Stimulated activated CD4-positive, alpha-beta T cell treated with anti-CD3 and anti-CD28 coated beads, Interleukin-1b, Interleukin-23, amount 100 ng/mL, for 4 hours (primary cell): Measurements from ENCODE around the gene HLA-DMB.

Source experiments
- DNase-seq, 2 donors: peaks; one replicate each; pipeline ENCODE4 v3.0.0-alpha.2; 2020; ENCODE audit warnings: low read depth in 2 of 2

Gene HLA-DMB

DNA sequence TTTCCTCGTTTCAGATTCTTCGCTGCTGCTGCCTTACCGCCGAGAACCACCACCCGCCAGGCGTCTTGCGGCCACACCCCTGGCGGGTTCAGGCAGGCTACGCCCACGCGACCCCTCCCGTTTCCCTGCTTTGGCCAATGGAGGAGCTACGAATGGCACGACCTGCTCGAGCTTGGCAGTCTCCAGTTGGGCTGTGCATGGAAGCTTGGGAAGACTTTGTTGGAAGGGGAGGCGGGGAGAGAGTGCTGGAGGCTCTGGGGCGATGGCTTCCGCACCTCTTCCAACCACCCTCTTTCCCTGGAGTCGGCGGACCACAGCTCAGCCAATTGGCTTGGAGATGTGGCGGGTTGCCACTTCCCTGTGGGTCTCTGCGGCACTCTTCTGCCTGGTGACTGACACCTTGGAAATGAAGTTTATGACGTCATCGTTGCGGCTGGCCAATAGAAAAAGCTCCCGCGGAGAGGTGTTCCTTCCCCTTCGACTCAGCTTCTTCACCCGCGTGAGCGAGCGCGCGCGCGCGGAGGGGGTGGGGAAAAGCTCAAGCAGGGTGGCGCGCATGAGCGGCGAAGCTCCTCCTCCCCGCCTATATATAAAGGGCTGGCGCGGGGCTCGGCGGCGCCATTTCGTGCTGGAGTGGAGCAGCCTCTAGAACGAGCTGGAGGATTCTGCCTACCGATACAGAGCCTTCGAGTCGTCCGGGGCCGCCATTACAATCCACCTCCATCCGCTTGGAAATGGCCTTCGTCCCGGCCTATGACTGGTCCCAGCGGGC, 30.9 kb upstream of the HLA-DMB start:
- DNase-seq = peak; percentile 98 to 100

DNA sequence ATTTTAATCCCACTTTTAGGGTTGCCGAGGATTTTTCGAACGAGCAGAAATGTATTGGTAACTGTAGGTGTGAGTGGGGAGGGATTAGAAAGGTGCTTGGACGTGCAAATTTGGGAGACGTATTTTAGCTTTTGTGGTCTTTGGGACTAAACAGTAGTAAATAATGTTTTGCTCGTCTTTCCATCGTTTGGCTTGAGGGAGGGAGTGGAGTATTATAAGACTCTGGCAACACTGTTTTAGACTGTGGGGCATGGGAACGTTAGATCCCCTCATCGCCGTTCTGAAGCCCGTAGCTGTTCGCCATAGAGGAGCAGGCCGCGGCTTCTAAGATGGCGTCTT, 30.4 kb upstream of the HLA-DMB start:
- no peak for DNase-seq

DNA sequence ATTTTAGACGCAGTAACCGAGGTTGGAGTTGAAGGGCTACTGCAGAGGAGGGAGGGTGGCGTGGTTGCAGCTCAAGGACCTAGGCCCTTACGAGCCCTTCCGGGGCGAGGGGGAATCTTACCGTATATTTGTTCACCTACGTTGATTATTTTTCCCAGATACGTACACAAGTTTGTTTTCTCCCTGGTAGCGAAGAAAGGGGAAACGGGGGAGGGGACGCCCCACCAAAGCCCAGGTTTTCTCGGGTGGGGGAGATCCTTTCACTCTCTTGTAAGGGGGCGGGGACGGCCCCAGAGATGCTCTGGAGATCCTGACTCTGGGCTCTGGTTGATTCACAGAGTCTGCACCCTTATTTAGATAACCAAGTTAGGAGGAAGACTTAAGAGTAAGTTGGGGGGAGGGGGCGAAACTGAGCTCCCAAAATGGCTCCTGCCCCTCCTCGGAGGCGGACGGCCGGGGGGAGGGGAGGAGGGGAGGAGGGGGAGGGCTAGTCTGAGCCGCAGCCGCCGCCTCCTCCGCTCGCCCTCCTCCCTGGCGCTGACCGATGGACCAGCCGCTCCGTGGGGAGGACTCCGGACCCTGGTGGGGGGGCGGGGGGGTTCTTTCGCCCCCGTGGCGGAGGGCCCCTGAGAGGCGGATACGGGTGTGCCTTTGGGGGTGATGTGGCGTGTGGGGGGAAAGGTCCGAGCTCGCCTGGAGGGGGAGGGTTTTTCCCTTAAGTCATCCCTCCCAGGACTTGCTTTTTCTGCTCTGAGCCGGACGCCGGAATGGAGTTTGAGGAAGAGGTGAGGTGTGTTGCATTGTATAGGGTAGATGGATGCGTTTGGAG, 29.8 kb upstream of the HLA-DMB start:
- peak; percentile 70 to 75 for DNase-seq

DNA sequence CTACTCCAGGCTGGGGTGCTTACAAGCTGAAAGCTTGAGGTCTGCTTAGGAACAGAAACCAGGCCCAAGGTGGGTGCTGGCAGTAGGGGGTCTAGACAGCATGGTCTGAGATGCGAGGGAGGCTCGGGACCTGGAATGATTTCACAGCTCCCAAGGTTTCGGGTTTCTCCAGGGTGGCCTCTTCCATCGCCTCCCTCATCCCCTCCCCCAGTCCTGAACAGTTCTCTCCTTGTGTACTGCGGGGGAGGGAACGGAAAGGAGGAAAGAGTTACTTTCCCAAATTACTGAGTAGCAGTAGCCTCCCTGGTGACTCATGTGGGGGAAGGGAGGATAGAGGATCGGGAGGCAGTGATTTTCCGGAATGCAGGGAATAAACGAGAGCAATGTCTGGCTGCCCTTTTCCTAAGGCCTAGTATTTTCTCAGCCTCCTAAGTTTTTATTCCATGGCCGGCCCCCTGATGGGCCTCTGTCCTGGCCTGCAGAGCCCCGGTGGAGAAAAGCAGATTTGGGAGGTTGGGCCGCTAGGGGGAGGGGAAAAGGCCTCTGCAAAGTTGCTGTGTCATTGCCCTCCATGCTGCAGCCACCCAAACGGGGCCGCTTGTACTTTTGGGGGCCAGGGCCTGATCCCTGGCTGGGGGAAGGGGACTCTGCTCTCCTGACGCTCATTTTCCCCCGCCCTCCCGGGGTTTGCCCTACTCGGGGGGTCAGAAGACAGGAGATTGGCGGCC, 29.0 kb upstream of the HLA-DMB start:
- peak; percentile 45 to 59 for DNase-seq

DNA sequence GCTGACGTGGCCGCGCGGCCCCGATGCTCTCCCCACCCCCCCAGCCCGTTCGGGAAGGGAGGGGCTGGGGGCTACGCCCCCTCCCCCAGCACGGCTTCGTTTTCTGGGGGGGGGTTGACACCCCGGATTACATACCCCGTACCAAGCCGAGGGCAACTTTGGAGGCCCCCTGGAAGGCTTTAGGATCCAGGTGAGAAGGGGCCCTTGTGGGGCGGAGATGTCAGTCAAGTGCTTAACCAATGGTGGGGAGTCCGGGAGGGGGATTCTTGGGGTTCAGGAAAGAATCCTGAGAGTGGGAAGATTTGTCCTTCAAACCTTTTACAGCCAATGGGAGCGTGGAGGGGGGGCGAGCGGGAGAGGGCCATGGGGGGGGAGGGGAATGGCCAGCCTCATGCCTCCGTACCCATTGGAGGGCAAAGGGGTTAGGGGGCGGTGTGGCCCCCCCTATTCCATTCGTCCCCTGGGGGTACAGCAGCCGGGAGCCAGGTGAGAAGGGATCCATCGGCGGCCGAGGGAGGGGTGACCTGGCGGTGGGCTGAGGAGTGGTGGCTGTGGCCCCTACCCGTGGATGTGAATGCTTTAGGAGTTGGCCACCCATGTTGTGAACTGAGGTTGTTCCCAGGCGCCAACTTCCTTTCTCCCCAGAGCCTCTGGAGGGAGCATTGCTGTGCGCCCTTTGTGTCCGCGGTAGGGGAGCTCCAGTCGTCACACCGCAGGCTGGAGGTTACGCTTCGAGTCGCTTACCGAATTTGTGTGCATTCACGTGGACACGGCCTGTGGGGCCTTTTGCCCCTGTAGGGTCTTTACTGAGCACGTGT, 28.2 kb upstream of the HLA-DMB start:
- DNase-seq = peak in 1 of 2 donors; percentile 69

DNA sequence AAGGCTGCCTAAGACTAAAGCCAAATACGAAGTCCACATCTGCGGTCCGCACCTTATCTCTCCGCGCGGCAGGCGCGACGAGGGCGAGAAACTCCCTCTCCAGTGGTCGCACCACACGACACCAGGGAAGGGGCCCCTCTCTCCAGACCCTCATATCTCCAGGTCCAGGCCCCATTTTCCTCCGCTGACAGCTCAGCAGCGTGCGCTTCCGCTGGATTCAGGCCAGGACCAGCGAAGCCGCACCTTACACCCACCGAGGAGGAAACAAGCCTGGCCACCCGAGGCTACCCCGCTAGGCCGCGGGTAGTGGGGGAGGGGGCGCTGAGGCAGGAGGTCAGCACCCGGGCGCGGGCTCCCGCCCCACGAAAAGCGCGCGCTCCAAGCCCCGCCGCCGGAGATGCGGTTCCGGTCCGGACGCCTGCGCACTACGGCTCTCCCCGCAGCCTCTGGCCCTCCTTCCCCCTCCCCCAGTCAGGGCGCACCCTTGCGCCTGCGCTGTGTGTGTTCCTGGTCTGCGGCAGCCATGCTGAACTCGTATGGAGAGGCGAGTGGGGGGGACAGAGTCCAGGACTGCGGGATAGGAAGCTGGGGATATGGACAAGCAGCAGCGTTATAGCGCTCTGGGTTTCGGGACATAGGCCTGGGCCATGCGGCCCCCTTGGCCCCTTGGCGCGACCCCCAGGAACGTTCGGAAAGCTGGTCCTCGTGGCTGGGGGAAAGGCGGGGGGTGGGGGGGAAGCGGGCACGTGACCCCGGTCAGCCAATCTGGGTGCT, 27.5 kb upstream of the HLA-DMB start, which contains the start of gene BRD2:
TSS of gene BRD2 (plus strand) at position 502 of the 774 bp plus-strand sequence. CDS start 4,305 bp downstream, outside the sequence.
- DNase-seq = peak; percentile 92 to 96

DNA sequence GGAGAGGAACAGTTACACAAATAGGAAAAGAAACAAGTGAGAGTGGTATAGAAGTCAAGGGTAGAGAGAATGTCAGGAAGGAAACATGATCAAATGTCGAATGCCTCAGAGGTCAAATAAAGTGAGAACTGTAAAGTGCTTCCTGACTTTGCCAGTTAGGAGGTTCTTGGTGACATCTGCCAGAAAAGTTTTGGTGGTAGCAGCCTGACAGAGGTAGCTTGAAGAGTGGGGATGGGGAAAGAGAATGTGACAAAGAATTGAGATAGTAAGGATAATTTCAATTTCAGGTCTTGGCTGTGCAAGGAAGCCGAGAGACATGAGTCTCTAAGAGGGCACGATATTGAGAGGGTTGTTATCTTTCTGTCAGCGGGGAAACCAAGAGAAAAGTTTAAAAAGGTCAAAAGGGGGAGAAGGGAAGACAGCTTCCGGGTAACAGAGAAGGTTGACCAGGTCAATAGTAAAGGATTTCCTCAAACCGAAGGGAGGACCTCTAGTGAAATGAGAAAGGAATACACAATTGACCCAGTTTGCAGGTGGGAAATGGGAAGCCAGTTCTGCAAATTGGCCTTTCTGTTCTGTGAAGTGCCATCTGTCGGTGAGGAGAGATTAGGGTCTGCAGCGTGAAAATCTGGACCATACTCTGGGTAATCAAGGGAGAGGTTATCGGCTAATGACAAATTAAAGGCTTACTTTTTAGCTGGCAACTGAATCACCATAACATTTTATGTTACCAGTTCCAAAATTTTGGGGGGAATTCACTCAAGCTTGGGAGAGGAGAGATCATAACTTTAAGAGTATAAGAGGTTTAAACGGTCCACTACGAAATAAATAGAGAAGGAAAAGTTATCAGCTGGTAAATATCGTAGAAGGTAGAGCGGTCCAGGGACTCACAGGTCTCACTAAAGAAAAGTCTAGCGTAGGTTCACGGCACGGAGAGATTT, 26.6 kb upstream of the HLA-DMB start:
- no peak for DNase-seq

DNA sequence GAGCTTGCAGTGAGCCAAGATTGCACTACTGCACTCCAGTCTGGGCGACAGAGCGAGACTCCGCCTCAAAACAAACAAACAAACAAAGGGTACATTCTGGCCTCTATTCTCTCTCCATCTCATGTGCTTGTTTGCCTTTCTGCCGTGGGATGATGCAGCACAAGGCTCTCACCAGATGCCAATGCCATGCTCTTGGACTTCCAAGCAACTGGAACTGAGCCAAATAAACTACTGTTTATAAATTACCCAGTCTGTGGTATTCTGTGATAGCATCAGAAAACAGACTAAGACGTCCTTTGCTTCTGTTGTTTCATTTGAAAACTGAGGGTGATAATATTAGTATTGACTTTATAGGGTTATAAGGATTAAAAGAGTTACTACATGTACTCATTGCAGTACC, 23.9 kb upstream of the HLA-DMB start:
- DNase-seq = no peak

DNA sequence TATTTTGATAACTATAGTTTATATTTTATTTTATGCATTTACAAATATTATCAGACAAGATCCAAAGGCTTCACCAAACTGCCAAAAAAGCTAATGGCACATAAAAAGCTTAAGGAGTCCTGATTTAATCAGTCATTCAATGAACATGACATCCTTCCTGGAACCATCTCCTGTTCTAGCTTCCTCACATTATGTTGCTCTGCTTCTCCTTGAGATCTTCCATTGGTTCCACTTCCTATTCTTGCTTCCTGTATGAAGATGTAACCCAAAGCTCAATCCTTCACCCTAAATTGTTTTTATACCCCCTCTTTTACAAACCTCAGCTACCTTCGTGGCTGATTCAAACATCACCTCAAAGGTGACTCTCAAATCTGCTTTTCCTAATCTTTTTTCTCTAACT, 23.0 kb upstream of the HLA-DMB start:
- no peak for DNase-seq

DNA sequence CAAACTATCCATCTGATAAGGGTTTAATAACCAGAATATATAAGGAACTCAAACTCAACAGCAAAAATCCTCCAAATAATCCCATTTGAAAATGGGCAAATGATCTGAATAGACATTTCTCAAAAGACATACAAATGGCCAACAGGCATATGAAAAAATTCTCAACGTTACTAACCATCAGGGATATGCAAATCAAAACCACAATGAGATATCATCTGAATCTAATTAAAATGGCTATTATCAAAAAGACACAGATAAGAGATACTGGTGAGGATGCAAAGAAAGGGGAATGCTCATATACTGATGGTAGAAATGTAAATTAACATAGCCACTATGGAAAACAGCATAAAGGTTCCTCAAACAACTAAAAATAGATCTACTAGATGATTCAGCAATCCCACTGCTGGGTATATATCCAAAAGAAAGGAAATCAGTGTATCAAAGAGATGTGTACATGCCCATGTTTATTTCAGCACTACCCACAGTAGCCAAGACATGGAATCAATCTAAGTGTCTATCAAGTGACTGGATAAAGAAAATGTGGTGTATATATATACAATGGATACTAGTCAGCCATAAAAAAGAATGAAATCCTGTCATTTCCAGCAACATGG, 21.5 kb upstream of the HLA-DMB start:
- DNase-seq = no peak

DNA sequence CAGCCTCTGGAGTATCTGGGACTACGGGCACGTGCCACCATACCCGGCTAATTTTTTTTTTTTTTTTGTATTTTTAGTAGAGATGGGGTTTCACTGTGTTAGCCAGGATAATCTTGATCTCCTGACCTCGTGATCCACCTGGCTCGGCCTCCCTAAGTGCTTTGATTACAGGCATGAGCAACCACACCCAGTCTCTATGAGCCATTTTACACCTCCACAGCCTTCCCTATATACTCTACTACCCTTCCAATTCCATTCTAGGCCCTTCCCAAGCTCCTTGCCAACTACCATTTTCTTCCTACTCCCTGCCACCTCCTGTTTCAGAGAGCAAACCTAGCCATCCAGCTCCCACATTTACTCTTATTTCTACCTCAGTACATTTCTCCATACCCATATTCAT, 19.7 kb upstream of the HLA-DMB start:
- DNase-seq = no peak

DNA sequence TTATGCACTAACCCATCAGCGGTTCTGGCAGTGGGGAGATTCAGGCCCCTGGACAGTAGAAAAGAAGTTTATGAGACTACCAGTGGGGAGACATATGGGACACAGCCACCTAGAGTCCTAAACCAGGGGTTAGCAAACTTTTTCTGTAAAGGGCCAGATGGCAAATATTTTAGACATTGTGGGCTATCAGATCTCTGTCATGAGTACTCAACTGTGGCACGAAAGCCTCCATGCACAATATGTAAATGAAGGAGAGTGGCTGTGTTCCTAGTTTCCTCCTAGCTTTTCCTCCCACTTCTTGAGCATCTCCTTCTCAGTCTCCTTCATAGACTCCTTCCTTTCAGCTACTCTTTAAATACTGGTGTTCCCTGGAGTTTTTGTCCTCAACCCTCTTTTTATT, 15.3 kb upstream of the HLA-DMB start:
- no peak for DNase-seq

DNA sequence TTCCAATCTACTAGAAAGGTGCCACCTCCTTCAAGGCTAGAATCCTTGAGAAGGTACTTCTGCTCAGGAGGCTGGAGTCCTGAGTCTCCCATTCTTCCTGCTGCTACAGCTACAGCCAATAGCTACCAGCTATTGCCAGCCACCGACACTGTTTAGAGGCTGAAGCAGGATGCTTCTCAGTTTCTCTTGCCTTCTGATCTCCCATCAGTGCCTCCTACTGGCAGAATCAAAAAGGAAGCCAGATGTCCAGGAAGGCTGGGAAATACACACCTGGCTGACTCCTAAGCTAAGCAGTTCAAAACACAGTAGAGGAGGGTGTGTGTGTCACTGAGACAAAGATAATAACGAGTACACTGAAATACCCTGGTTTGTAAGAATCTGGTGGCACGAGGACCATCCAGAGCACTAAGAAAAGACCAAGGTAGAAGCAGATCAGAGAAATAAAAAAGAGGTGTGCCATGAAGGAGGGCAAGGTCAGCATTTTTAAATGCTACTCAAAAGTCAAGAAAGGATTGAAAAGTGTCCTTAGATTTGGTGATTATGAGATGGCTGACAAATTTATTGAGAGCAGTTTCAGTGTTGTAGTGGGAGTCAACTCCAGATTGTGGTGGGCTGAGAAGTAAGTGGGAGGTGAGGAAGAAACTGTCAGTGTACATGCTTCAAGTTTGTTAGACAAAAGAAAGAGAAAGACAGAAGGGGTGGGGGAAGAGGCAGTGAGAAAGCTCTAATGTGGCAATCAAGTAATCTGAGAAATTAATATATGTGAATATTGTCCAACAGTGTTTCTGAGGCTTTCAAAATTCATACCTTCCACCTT, 14.4 kb upstream of the HLA-DMB start:
- no peak for DNase-seq

DNA sequence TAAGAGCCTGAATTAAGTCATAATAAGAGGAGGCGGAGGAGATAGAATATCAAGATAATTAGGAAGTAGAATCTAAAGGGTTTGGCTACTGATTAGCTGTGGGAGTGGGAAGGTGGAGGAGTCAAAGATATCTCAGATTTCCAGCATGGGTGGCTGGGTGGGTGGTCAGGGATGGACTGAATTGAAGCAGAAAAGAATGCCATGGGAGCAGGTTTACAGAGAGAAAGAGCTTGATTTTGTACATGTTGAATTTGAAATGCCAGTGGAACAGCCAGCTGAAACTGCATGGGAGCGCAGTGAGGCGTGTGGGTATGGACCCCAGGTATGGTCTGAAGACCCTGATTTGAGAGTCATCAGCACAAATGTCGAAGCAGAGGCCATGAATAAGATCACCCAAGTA, 13.4 kb upstream of the HLA-DMB start:
- no peak for DNase-seq

DNA sequence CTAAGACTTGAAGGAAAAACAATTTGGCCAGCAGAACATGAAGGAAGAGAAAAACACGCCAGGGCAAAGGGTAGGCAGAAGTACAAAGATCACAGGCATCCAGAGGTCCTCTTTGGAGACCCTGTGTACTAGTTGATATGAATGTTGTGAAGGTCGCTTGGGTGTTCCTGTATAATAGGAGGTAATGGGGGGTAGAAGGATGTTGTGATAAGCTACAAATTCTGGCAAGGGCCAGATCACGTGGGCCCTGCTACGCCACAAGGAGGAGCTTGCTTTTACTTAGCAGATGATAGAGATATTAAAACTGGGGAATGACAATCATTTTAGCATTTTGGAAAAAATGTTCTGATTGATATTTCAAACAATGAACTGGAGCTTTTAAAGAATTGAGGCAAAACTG, 12.9 kb upstream of the HLA-DMB start:
- no peak for DNase-seq

DNA sequence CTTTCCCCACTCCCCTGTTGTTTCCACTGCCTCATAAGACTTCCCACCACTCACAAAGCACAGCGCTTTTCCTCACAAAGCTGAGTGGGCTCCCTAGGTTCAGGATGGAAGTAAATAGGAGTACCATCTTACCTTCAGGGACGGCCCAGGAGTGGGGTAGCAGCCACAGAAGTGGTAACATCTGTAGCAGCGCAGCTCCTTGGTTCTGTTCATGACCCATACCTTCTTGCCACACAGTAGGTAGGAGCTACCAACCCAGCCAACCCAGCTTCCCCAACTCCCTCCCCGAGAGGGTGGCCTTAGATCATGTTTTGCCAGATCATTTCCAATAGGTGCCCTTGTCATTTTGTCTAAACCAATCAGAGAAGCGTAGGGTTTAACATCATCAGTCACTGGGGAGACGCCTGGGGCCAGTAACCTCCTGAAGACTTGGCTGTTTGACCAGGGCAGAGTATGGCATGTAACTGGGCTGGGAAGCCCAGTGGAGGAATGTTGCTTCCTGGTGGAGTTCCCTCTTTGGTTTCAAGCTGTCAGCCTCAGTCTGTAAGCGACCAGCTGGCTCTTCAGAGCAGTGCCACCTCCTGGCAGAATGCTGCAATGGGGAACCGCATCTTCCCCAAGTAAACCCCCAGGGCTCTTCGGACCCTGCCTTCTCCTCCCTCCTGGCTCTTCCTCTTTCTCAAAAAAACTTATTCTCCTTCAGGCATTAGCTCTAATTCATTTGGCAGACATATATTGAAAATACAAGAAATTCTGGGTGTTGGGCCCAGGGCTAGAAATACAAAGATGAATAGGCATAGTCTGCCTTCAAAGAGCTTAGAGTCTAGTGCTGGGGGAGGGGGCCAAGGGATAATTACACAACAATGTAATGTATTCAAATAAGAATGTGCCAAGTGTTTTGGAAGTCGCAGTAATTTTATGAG, 12.2 kb upstream of the HLA-DMB start, which contains the start of gene HLA-DMA:
TSS of gene HLA-DMA (minus strand) at position 281 of the 923 bp plus-strand sequence. CDS start at position 220, 61 bp downstream.
- peak; percentile 42 to 56 for DNase-seq

DNA sequence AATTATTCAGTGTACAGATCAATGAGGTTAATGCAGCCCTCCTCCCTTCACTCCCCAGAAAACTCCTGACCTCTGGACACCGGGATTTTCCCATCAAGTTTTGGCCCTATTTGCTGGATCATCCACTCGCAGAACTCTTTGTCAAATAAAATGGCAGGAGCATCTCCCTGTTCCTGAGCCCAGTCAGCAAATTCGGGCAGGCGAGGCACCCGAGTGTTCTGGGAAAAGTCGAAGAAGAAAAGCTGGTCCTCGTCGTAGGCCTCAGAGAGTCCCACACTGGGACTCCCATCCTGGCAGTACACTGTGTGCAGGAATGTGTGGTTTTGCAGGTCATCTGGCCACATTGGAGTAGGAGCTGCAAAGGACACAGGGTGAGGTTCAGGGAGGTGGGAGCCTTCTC, 9.6 kb upstream of the HLA-DMB start:
- DNase-seq = no peak
